GM21381 (cell line): ENCODE data around the gene UBQLN1.
A peak's percentile ranks its signal among the peaks of the same experiment; 100 is the strongest.

ENCODE experiments used
- ATAC-seq: cut with Tn5 transposase; IDR thresholded peaks from one replicate; pipeline ENCODE4 v1.9.1; 2021; ENCODE audit warnings: mild to moderate bottlenecking, moderate library complexity; ENCODE audit not compliant: unreplicated experiment

The UBQLN1 gene

DNA sequence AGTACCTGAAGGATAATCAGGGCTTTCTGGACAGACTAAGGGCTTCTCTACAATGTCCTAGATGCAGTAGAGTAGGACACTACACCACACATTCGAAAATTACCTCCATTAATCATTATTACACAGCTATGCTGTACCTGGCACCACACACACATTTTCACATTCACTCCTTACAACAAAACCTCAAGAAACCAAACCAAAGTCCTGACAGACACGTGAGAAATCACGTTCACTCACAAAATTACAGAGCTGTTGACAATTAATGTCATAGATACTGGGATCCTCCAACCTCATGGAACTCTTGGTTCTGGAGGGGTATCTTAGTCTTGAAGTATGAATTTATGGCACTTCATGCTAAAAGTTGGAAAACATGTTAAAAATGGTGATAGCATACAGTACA is 16.3 kb downstream of the UBQLN1 start:
- no peak for ATAC-seq

DNA sequence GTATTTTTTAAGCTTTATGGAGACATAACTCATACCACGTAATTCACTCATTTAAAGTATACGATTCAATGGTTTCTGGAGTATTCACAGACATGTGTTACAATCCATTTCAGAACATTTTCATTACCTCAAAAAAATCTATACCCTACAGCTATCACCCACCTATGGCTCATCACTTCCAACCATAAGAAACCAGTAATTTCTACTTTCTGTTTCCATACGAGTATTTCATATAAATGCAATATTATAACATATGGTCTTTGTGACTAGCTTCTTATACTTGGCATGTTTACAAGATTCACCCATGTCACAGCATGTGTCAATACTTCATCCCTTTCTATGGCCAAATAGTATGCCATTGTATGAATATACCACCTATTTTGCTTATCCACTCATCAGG is 18.8 kb downstream of the UBQLN1 start:
- no peak for ATAC-seq

DNA sequence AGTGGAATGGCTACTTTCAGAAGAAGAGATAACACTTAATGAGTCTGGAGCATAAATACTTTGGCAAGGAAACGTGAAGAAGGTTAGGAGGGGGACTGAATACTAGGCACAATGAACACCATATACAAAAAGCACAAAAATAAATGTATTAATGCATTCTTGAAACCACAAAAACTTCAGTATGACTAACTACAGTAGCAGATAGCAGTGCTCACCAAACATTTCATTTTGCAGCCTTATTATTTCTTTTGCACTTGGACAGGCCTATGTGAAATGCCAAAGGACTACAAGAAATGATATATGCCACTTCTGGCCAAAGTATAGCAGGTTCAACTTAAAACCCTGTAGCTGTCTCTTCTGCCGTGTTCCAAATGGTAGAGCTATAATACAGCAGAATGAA is 26.3 kb downstream of the UBQLN1 start:
- no peak for ATAC-seq

DNA sequence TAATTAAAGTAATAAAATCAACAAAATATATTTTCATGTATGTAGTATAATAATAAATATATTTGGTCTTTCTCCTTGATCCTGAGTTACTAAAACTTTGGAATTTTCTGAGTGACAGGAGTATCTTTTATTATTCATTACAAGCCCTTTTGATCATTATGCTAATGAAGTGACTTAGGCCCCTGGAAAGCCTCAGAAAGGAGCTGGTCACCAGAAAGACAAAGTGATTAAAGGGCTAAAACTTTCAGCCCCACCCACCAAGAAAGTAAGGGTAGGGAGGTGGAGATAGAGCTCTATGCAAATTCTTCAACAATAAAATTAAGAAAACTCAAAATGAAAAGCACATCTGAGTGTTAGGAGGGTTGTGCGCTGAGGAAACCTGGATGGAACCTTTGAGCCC is 27.5 kb downstream of the UBQLN1 start:
- no peak for ATAC-seq

DNA sequence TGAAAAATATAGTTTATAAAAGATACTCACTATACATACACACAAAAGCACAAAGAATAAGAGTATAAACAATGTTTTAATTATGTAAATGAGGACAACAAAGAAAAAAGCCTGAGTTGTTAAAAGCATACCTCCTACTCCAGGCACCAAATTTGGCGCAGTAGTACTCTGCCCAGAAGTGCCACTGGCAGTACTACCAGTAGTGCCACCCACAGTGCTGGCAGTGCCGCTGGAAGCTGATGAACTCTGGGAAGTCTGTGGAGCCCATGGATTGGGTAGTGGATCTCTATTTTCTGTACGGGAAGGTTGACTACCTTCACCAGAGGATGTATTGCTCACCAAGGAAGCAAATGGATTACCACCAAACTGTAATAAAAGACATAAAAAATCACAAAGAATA is 30.2 kb downstream of the UBQLN1 start:
- no peak for ATAC-seq

DNA sequence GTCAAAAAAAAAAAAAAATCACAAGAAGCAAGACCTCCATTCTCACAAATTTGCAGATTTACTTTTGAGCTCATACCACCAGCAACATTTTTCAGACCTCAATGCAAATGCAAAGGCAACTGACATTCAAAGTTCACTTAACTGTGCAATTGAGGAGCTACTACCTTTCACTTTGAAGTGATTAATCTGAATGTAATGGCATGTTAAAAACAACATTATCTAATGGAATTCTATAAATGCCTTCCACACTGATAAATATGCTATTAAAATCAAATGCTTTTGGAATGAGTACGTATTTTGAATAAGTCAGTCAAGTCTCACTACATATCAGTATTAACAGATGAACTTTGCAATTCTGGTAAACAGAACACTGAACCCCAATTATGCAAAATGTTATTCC is 32.3 kb downstream of the UBQLN1 start:
- no peak for ATAC-seq

DNA sequence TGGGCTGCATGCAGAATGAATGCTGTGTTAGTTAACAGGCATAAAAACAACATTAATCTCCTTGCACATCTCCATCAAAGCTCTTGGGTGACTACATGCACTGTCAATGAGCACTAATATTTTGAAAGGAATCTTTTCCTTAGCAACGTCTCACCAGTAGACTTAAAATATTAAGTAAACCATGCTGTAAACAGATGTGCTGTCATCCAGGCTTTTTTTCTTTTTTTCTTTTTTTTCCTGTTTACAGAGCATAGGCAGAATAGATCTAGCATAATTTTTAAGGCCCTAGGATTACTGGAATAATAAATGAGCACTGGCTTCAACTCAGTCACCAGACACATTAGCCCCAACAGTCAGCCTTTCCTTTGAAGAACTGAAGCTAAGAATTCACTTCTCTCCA is 36.3 kb downstream of the UBQLN1 start:
- ATAC-seq: no peak

DNA sequence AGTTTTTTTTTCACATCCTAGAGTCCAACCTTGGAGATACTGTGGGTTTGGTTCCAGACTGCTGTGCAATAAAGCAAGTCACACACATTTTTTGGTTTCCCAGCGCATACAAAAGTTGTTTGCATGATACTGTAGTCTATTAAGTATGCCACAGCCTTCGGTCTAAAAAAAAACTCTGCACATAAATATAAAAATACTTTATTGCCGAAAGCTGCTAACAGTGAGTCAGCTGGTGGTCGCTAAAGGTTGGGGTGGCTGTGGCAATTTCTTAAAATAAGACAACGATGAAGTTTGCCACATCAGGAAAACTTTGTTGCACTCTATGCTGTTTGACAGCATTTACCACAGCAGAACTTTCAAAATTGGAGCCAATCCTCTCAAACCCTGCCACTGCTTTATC is 37.4 kb downstream of the UBQLN1 start:
- no peak for ATAC-seq

DNA sequence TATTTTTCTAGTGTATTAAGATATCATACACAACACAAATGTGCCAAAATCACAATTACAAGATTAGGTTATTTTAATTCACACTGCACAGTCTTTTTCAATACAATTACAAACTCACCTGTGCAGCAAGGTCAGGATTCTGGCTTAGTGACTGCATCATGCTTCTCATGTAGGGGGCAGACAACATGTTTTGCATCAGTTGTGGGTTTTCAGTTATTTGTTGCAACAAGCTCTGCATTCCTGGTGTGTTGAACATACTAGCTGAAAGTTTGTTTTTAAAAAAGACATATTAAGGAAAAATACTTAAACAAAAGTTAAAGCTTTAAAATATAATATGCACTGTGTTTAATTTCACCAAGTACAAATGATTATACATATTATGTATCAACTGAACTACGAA is 38.7 kb downstream of the UBQLN1 start:
- ATAC-seq: no peak

DNA sequence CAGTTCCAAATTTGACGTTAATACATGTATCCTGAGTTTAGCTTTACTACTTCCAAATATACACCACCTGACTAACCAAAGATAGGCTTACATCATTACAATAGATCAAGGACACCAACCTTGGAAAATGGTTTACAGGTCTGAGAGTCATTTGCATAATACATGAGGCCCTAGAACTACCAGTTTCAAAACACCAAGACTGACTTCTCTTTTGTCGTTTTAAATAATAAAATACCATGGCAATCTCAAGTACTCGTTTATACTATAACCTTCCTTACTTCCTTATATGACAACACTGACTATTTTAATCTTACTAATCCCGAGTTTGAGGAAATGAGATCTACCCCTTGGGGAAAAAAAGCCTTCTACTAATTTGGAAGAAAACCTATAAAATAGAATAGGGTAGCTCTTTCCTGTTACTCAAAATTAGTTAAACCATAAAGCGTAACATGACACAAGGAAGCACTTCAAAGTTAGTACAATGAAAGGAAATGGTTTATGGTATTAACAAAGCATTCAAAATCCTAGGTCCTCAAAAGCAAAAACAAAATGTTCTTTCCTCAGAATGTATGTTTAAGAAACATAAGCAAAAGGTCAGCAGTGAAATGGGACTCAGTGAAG is 42.1 kb downstream of the UBQLN1 start:
- peak; percentile 97 for ATAC-seq

DNA sequence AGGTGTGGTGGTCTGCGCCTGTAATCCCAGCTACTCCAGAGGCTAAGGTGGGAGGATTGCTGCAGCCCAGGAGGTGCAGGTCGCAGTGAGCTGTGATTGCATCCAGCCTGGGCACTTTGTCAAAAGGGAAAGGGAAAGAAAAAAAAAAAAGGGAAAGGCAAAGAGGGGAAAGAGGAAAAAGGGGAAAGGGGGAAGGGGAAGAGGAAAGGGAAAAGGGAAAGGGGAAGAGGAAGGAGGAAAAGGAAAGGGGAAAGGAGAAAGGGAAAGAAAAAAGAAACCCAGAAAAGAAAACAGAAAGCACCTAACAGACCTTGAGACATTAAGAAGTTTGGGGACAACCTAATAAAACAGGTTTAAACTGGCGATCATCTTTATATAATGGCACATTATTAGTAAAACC is 44.8 kb downstream of the UBQLN1 start:
- no peak for ATAC-seq

DNA sequence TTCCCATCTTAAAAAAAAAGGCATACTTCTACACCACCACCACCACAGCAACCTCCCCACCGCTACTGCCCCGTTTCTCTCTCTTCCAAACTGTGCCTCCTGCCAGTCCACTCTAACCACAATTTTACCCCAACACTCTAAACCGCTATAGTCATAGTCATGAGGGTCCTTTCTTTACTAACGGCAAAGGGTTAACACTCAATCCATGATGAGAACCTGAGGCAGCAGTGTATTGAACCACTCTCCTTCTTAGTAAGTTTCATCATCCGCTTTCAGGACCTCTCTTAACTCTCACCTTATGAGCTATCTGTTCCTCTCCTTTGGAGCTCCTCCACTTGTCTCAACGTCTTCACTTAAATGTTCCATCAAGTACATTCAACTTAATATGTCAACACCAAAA is 50.8 kb downstream of the UBQLN1 start:
- peak; percentile 49 for ATAC-seq

DNA sequence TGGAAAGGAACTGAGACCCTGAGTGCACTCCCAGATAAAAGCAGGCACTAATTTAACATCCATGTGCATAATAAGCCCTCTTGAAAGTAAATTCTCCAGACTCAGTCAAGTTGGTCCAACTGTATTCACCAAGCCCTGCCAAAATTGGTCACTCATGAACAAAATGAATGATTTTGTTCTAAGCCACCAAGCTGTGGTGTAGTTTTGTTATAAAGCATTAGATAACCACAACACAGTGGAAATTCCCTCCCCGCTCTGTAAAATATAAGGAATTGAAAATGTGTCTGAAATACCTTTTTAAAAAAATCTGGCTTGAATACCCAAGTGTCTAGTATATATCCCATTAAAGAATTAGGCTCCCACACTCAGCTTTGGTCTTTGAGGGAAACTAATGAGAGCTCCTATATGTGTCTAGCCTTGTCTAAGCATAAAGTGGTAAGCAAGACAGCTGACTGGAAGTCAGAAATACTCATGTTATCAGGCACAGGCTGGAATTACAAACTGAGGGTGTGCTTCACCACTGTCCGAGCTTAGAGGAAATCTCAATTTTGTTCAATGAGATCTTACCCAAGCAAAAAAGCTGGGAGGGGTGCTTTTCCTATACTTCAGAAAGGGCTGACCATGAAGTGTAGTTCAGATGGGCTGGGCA is 51.6 kb downstream of the UBQLN1 start:
- ATAC-seq: peak; percentile 47

DNA sequence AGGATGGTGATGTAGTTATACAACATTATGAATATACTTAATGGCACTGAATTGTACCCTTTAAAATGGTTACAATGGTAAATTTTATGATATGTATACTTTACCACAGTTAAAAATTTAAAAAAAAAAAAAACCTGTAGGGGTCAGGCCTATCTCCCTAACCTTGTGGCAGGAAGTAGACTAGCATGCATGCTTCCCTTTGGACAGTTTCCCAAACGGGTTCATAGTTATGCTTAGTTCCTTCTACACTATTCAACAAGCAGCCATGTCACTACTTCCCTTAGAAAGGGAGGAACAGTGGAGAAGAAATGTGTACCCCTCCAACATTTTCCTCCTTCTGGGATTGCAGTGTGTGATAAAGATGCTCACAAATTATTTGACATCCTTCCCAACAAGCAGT is 52.3 kb downstream of the UBQLN1 start:
- ATAC-seq: no peak

DNA sequence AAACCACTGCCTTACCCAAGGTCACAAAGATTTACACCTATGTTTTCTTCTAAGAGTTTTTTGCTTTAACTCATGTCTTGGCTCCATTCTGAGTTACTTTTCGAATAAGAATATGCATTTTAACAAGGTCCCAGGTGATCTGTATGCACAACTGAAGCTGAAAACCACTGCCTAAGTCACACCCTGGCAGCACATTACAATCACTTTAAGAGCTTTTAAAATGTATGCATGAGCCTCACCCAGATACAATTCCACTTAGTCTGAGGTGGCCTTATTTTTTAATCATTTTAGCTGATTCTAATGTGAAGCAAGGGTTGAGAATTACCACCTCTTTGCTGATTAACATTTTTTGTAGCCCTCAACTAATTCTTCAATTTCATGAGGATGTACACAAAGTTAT is 55.3 kb downstream of the UBQLN1 start:
- ATAC-seq: no peak

DNA sequence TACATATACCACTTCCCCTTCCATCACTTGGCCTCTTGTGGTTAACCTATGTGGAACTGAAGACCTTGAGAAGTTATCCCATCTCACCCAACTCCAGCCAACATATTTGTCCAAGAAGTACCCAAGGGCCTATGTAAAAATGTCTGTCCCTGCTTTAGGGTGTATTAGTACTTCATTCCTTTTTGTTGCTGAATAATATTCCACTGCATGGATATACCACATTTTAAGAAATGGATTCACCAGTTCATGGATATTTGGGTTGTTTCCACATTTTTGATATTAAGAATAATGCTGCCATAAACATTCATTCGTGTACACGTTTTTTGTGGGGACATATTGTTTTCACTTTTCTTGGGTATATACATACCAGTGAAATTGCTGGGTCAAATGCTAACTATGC is 56.2 kb downstream of the UBQLN1 start:
- ATAC-seq: no peak

DNA sequence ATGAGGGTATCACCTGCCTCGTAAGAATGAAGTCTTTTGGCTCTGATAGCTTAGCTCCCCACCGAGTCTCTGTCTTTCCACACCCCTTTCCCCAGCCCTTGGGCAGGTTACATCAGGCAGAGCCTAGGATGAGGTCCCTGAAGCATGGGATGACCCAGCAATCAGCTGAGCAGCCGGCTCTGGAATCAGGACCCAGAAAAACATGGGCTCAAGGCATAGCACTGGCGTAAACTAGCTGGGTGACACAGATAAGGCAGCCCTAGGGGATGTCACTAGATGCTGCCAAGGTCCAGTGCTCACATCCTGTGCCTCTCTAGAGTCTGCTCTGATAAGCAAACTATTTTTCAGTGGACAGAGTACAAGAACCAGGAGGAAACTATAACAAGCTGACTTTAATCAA is 58.2 kb downstream of the UBQLN1 start:
- no peak for ATAC-seq

DNA sequence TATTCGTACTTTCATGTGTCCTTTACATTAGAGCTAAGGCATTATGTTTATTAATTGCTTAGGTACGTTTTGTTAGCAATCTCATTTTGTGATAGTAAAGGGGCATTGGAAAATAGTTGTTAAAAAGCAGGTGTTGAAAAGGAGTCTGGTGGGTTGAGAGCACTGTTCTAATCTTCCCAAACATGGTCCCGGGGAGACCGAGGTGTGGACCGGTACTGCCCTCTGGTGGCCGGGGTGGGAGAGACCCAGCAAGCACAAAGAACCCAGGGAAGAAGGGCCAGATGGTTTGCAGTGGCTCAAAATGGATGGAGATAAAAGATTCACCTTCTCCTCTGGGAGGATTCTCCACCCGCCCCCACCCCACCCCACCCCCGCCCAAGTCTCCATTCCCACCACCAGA is 58.7 kb downstream of the UBQLN1 start:
- ATAC-seq: no peak

DNA sequence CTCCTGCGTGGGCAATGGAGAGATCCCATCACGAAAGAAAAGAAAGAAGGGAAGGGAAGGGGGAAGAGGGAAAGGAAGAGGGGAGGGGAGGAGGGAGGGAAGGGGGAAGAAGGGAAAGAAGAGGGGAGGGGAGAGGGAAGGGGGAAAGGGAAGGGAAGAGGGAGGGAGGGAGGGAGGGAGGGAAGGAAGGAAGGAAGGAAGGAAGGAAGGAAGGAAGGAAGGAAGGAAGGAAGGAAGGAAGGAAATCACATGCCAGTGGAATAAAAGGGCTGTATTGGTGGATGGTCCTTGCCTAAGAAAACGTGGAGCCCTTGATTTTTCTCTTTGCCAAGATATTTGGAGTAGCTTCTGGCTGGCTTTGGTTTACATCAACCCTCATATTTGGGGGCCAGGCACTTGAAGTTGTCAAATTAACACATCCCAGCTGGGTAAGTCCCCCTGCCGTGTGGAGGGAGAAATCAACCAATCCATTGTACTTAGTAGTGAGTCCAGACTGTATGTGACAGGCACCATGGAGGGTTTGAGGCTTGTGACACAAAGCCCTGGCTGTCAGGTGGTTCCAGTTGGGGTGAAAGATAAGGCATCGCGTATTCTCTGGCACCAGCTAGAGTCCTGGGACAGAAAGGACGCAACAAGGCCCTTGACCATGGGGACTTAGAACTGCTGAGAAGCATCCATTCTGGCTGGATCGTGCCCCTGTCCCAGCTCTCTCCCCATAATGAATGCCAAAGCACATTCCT is 61.1 kb downstream of the UBQLN1 start:
- no peak for ATAC-seq

DNA sequence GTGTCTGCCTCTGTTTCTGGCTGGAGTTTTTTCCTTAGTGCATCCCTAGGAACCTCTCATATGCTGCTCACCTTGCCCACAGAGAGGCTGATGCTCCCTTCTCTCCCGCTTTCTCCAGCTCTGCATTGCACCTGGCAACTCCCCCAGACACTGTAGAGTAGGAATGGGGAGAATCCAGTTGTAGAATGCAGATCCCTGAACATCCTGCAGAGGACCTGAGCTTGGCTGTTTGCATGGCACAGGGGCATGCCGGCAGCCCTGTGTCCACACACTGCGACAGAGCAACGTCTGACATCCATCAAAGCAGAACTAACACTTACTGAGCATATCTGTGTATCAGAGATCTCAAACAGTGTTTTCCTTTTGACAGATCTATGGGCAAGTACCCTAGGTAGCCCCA is 65.0 kb downstream of the UBQLN1 start:
- no peak for ATAC-seq

DNA sequence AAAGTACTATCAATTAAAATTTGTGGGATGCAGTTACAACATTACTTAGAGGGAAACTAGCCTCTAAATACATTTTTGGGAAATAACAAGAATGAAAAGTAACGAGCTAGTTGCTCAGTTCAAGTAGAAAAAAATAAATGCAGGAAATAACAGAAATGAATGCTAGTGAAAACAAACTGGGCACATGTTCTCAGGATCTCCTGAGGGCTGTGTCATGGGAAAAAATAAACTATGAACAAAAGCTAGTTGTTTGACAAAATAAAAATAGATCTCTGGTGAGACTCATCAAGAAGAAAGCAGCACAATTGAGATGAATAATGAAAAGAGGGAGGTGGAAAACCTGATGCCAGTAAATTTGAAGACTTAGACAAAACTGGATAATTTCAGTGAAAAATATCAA is 68.5 kb downstream of the UBQLN1 start:
- ATAC-seq: no peak

DNA sequence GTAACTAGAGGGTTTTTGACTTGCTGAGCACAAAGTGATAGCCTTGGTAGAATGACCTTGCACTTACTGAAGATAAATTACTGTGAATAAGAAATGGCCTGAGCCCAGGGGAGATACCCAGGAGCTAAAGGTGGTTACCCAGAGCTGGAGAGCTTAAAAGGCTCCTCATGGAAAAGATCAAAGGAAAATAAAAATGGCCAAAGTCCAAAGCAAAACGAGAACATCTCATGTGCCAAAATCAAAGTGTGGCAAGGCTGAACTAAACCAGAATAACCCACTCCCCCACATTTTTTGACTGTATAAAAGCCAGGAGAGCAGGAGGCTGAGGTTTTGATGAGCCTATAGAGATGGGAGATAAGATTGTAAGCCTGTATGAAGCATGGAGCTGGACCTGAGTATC is 70.4 kb downstream of the UBQLN1 start:
- no peak for ATAC-seq
